OCI-LY1 (cell line): Measurements from ENCODE around the gene IGF1R.

Experiments
- CTCF ChIP-seq: fragments of 200-600 bp; sonication (generic), shearing (Covaris generic); IDR thresholded peaks from 2 replicates; pipeline ENCODE4 v1.5.1; 2017; ENCODE audit warnings: mild to moderate bottlenecking, antibody characterized with exemption, low read length, moderate library complexity, mixed read lengths
- EZH2 ChIP-seq: fragments of 200-600 bp; sonication (generic), shearing (Covaris generic); IDR thresholded peaks from 2 replicates; pipeline ENCODE4 v1.8.0; 2017; ENCODE audit warnings: borderline replicate concordance, mixed run types, mild to moderate bottlenecking, antibody characterized with exemption, low read length, moderate library complexity, mixed read lengths

- TF ChIP-seq CTCF, result no peak
- no peak for TF ChIP-seq EZH2
Measured at GRCh38 chr15:98777426-98777825, 129.1 kb downstream of the IGF1R start.
